Measurements from ENCODE around the gene KLHL2.

GRCh38 chr4:165347647-165348569 lies 140.5 kb downstream of the KLHL2 start:
- TF ChIP-seq JUNB (IDR thresholded peaks at IDR 0.05; ENCODE audit: unreplicated experiment) (no peak), CTCF (conservative IDR thresholded peaks at IDR 0.05; ENCODE audit: low read depth in 2 of 2) (no peak), POLR2AphosphoS5 (IDR thresholded peaks at IDR 0.05; ENCODE audit: low read depth) (no peak), EZH2 (IDR thresholded peaks at IDR 0.05; ENCODE audit: low read depth, unreplicated experiment) (no peak), REST (IDR thresholded peaks at IDR 0.05; ENCODE audit: unreplicated experiment) (no peak), ZNF462 (CRISPR knock-in tag; IDR thresholded peaks at IDR 0.05) (no peak), ZNF114 (CRISPR knock-in tag; IDR thresholded peaks at IDR 0.05) (no peak), EZH2phosphoT487 (IDR thresholded peaks at IDR 0.05; ENCODE audit: unreplicated experiment) (no peak)

All from GM23338 (cell line).